HG03378 (cell line): ENCODE results near the gene CAAP1.
A peak's percentile ranks its signal among the peaks of the same experiment; 100 is the strongest.
"Not testable (repeated sequence)": the region's sequence is repeated elsewhere in the genome, so short reads cannot be mapped to it uniquely, and the experiment has no call there.

ENCODE experiments used
- ATAC-seq: cut with Tn5 transposase; IDR thresholded peaks from one replicate; pipeline ENCODE4 v1.9.1; 2021; ENCODE audit warnings: mild to moderate bottlenecking, moderate library complexity; ENCODE audit not compliant: unreplicated experiment

Gene CAAP1

GRCh38 chr9:26892251-26893029, at the start of gene CAAP1:
Gene CAAP1, minus strand, starts transcription at chr9:26892802. Its CDS starts 87 bp downstream, at chr9:26892715.
- ATAC-seq, result peak; percentile 91

GRCh38 chr9:26940779-26941178, 48.2 kb upstream of the CAAP1 start:
- ATAC-seq, result no peak

- no peak for ATAC-seq
Observed at GRCh38 chr9:26939955-26940711, 47.5 kb upstream of the CAAP1 start.

- ATAC-seq, result no peak
Observed at GRCh38 chr9:26937816-26938371, 45.3 kb upstream of the CAAP1 start.

DNA sequence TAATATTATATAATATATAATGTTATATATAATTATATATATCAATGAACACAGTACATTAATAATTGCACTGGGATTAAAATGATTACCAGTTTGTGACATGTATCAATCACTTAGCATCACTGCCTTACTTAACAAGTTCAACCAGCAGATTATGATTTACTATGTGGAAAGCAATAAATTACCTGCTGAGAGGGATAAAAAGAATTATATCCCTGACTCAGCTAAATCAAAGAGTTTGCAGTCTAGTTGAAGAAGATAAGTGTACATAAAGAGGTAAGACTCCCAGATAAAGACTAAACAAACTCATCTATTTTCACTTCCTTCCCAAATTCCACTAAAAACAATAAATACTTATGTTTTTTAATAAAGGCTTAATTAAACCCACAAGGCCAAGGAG, 43.2 kb upstream of the CAAP1 start:
- ATAC-seq, result no peak

GRCh38 chr9:26928902-26929495, 36.4 kb upstream of the CAAP1 start:
- no peak for ATAC-seq

DNA sequence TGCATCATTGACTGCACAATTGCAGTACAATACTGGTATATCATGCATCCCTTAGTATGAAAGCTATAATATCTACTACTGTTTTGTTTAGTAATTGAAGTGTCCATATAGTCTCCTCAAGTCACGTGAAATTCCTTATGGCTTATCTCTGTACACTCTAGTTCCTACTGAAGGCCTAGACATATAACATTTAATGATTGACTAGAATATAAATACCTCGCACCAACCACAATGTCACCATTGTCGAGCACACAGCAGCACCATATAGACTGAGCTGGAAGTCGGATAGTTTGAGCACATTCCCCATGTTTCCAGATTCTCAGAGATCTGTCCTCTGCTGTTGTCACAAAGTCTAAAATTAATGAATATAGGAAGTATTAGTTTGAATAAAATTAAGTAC, 33.0 kb upstream of the CAAP1 start:
- no peak for ATAC-seq

DNA sequence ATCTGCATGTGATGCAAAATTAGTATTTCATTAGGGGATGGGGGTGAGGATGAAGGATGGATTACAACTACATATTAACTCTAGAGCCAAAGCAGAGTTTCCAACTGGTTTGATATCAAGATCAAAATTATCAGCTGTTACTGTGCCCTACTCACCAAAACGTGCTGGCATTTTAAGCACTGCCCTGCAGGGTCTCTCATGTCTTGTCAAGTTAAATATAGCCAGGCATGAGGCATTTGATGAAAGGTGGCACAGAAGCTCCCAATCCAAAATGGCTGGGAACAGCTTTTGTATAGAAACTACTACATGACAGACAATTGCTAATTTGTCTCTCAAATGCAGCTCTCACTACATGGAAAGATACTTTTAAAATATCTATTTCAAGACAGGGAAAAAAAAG, 27.1 kb upstream of the CAAP1 start:
- ATAC-seq, result no peak

DNA sequence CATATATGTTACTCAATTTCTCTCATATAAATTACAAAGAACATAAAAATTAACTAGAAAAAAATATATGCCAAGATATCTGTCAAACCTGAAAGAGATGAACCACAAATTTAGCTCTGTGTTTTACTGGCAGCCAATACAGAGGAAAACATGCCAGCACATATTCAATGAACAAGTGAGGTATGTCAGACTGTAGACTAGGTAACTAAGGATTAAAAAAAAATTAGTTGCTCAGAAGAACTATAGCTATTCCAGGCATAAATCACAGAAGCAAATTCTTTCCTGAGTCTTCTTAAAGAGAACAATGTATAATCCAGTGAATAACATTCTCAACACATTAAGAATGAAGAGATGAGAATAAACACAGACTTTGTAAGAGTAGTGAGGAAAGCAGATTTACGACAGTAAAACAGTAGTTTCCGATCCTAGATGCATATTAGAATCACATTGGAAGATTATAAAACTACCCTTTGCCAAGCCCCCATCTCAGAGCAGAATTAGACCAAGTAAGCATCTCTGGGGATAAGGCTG, 20.6 kb upstream of the CAAP1 start:
- ATAC-seq, result no peak

DNA sequence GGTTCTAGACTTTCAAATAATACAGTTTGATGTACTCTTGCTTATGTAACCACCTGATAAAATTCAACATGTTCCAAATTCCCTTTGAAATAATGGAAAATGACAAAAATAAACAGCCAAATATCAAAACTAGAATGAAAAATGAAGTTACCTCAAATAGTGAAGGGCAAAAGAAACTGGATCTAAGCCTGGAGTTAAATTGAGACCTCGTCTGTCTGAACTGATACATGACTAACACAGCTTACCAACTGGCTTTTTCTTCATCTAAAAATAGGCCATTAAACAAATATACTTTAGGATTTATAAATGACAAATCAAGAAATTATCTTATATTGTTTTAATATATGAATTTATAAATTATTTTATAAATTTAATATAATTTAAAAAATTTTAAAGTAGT, 12.1 kb upstream of the CAAP1 start:
- no peak for ATAC-seq

DNA sequence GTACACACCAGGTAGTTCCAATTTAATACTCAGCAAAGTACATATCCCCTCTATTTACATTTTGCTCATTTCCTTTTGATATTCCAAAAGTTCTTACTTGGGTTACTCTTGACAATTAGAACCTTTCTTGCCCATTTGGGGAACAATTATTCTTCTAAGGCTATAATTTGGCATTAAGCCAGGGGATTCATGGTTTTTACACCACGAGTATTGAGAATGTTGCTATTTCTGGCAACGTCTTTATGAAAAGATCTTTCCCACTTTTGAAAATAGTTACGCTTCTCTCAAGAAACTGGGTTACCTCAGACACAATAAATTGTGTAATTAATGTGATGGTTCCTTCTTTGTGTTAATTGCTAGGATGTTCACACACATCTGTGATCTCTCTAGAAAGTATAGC, 11.5 kb upstream of the CAAP1 start:
- ATAC-seq, result no peak

GRCh38 chr9:26893030-26893676, 551 bp upstream of the CAAP1 start:
- no peak for ATAC-seq

- ATAC-seq, result no peak
Observed at GRCh38 chr9:26891726-26892125, 876 bp downstream of the CAAP1 start.

DNA sequence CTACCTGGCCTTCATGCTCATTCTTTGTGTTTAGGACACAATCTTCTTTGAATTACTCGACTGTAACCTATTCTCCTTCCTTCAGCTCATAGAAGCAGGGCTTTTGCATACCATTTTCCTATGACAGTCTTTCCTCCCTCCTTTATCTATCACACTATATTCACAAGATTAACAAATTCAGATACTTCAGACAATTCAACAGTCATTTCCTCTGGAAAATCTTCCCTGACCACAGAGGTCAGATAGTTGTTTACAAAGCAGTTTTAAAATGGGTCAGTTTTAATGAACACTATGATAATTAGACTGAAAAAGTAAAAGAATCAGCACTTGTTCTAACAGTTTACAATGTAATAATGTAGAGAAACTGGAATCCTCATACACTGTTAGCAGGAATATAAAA, 4.3 kb downstream of the CAAP1 start:
- no peak for ATAC-seq

DNA sequence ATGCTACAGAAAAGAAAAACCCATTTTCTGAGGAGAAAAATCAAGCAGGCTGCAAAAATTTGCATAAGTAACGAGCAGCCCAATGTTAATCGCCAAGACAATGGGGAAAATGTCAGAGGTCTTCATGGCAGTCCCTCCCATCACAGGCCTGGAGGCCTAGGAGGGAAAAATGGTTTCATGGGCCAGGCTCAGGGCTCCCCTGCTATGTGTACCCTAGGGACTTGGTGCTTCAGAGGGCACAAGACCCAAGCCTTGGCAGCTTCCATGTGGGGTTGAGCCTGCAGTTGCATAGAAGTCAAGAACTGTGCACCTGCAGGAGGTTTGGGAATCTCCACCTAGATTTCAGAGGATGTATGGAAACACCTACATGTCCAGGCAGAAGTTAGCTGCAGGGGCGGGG, 10.4 kb downstream of the CAAP1 start:
- no peak for ATAC-seq

- ATAC-seq, result no peak
Observed at GRCh38 chr9:26880262-26880661, 12.3 kb downstream of the CAAP1 start.

DNA sequence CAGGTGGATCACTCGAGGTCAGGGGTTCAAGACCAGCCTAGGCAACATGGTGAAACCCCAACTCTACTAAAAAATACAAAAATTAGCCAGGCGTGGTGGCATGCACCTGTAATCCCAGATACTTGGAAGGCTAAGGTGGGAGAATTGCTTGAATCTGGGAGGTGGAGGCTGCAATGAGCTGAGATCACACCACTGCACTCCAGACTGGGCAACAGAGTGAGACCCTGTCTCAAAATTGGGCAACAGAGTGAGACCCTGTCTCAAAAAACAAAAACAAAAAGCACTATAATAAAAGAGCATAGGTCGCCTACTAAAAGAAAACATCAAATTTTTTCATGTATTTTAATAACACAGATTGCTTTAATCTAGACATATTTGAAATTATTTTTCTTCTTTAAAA, 17.4 kb downstream of the CAAP1 start:
- not testable (repeated sequence) for ATAC-seq

GRCh38 chr9:26870292-26870691, 22.3 kb downstream of the CAAP1 start:
- no peak for ATAC-seq

GRCh38 chr9:26863074-26863473, 29.5 kb downstream of the CAAP1 start:
- ATAC-seq, result no peak

DNA sequence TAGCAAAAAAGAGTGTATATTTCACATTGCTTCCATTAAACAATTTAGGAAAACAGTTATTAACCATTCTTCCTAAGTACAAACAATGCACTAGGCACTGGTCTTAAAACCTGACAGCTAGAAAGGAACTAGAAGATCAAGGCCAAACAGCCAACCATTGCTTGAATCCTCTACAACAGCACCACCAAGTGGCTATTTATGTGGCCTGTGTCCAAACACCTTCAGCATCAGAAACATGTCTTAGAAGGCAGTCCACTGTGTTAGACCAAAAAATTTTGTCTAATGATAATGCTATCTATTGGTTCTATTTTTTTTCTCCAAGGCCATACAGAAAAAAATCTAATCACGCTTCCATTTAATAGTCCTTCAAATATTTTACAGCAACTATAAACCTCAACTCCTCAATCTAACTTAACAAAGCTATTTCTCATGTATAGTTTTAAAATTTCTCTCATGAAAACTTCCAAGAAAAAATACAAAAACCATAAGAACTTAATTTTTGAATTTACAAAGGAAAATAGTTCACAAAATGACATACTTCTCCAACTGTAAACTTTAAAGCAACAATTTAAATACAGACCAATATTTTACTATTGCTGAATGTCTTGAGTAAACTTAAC, 36.1 kb downstream of the CAAP1 start:
- peak; percentile 80 for ATAC-seq
